CD4-positive, alpha-beta T cell treated with Interferon gamma for 1 hour (primary cell): ENCODE measurements around the gene KDSR.
"Not testable (repeated sequence)": the region's sequence is repeated elsewhere in the genome, so short reads cannot be mapped to it uniquely, and the experiment has no call there.

Source experiments
- DNase-seq: peaks from one replicate; pipeline ENCODE4 v3.0.0-alpha.2; 2020

KDSR gene

GRCh38 chr18:63365876-63366212 is 1.2 kb downstream of the KDSR start:
- no peak for DNase-seq

- peak; percentile 21 for DNase-seq
Observed at GRCh38 chr18:63363951-63364350, 3.1 kb downstream of the KDSR start.

GRCh38 chr18:63363420-63363819 is 3.6 kb downstream of the KDSR start:
- DNase-seq = not testable (repeated sequence)

GRCh38 chr18:63356272-63356896 is 10.6 kb downstream of the KDSR start:
- no peak for DNase-seq

GRCh38 chr18:63350230-63350629 is 16.8 kb downstream of the KDSR start:
- DNase-seq = no peak

GRCh38 chr18:63348508-63349136 is 18.4 kb downstream of the KDSR start:
- no peak for DNase-seq

GRCh38 chr18:63346480-63347183 is 20.4 kb downstream of the KDSR start:
- no peak for DNase-seq

GRCh38 chr18:63346031-63346430 is 21.0 kb downstream of the KDSR start:
- no peak for DNase-seq

- no peak for DNase-seq
Observed at GRCh38 chr18:63344918-63345317, 22.1 kb downstream of the KDSR start.

GRCh38 chr18:63344263-63344662 is 22.7 kb downstream of the KDSR start:
- DNase-seq = no peak

- peak; percentile 17 for DNase-seq
Observed at GRCh38 chr18:63342206-63342605, 24.8 kb downstream of the KDSR start.

- DNase-seq = peak; percentile 19
Observed at GRCh38 chr18:63339920-63340484, 27.0 kb downstream of the KDSR start.

GRCh38 chr18:63336366-63337099 is 30.5 kb downstream of the KDSR start:
- DNase-seq = no peak

- DNase-seq = no peak
Observed at GRCh38 chr18:63331105-63331504, 35.9 kb downstream of the KDSR start.

GRCh38 chr18:63329431-63330145 is 37.4 kb downstream of the KDSR start:
- no peak for DNase-seq

GRCh38 chr18:63326011-63326410 is 41.0 kb downstream of the KDSR start:
- DNase-seq = no peak

GRCh38 chr18:63325086-63325686 is 41.8 kb downstream of the KDSR start:
- DNase-seq = no peak

GRCh38 chr18:63322908-63323634 is 43.9 kb downstream of the KDSR start:
- peak; percentile 53 for DNase-seq

- DNase-seq = no peak
Observed at GRCh38 chr18:63322206-63322605, 44.8 kb downstream of the KDSR start.

- no peak for DNase-seq
Observed at GRCh38 chr18:63321291-63321690, 45.7 kb downstream of the KDSR start.

GRCh38 chr18:63320975-63321265 is 46.1 kb downstream of the KDSR start:
- DNase-seq = no peak
